A549 (cell line): ENCODE measurements around the gene KCNK16. TPM values are rescaled to one million over a fixed set of nuclear protein-coding genes. Genes with fewer than 3 reads are reported as not detected.
A peak's percentile ranks its signal among the peaks of the same experiment; 100 is the strongest.

Experiments
- ATAC-seq, 2 experiments: fragments of 200-7000 bp in 1 of 2; fragments of >200 bp in 1 of 2; cut with Nextera tagmentation in 1 of 2; cut with Tn5 transposase in 1 of 2; 3 replicates each; pipeline versions ENCODE4 v1.8.0 to v1.9.1; 2018 to 2020; ENCODE audit warnings: mild to moderate bottlenecking in 1 of 2, moderate library complexity in 1 of 2
- CTCF ChIA-PET: fragments of 300-600 bp; sonication (Branson Sonifier 250); formaldehyde crosslinking; extraction: SDS; loops from one replicate; lab custom pipeline; 2021; ENCODE audit warnings: antibody characterized with exemption, inconsistent platforms; lab: Yijun Ruan, JAX
- POLR2A ChIA-PET: fragments of 350-600 bp; formaldehyde crosslinking; extraction: SDS; loops from one replicate; lab custom pipeline; 2021; ENCODE audit warnings: antibody characterized with exemption, inconsistent platforms; lab: Yijun Ruan, JAX
- DNase-seq, 2 experiments: peaks; one replicate each; pipeline versions ENCODE4 v3.0.0 to v3.0.0-alpha.2; 2011 to 2016; ENCODE audit warnings: low read depth in 1 of 2, low spot score in 1 of 2
- FAIRE-seq: peaks from 2 replicates; lab custom pipeline; 2011; peaks lifted over from hg19 to GRCh38; lab: Jason Lieb, UNC
- H3K27ac ChIP-seq, 2 experiments: fragments of >200 bp; sonication (Bioruptor Twin); formaldehyde crosslinking; 3 replicates each; pipeline ENCODE4 v1.5.1; 2016 to 2017
- H3K4me1 ChIP-seq: fragments of >200 bp; sonication (Bioruptor Twin); formaldehyde crosslinking; 3 replicates; pipeline ENCODE4 v1.6.1; 2016
- H3K4me2 ChIP-seq: fragments of >200 bp; sonication (Bioruptor Twin); formaldehyde crosslinking; 3 replicates; pipeline ENCODE4 v1.6.1; 2016
- H3K4me3 ChIP-seq: fragments of >200 bp; sonication (Bioruptor Twin); formaldehyde crosslinking; 3 replicates; pipeline ENCODE4 v1.5.1; 2016
- H3K9me3 ChIP-seq: fragments of >200 bp; sonication (Bioruptor Twin); formaldehyde crosslinking; 3 replicates; pipeline ENCODE4 v1.6.1; 2016
- CBX2 ChIP-seq: fragments of 200-600 bp; sonication (generic); IDR thresholded peaks from 2 replicates; pipeline ENCODE4 v1.6.1; 2016; ENCODE audit warnings: low read depth, mild to moderate bottlenecking, borderline replicate concordance
- EP300 ChIP-seq, 2 experiments: fragments of >200 bp; sonication (Bioruptor Twin); formaldehyde crosslinking; IDR thresholded peaks; 2 replicates in 1 of 2; 3 replicates in 1 of 2; pipeline ENCODE4 v1.6.1; 2016 to 2017
- FOSL2 ChIP-seq, 2 experiments: fragments of 450-650 bp in 1 of 2; fragments of >200 bp in 1 of 2; sonication (Bioruptor Twin) in 1 of 2; formaldehyde crosslinking; IDR thresholded peaks; 2 replicates each; pipeline versions ENCODE4 v1.5.0 to v1.6.1; 2016 to 2020; ENCODE audit warnings: mild to moderate bottlenecking in 1 of 2, moderate library complexity in 1 of 2
- JUN ChIP-seq, 2 experiments: fragments of >200 bp; sonication (Bioruptor Twin); formaldehyde crosslinking; IDR thresholded peaks; 2 replicates in 1 of 2; 3 replicates in 1 of 2; pipeline ENCODE4 v1.6.1; 2016 to 2017
- KDM1A ChIP-seq: fragments of 200-600 bp; sonication (generic); IDR thresholded peaks from 2 replicates; pipeline ENCODE4 v1.6.1; 2016; ENCODE audit warnings: low read depth, mild to moderate bottlenecking
- MAFK ChIP-seq: fragments of 450-650 bp; IDR thresholded peaks from 2 replicates; pipeline ENCODE4 v1.6.1; 2014; ENCODE audit not compliant: partially characterized antibody
- MAX ChIP-seq: IDR thresholded peaks from 2 replicates; pipeline ENCODE4 v1.6.1; 2012
- PBX3 ChIP-seq: IDR thresholded peaks from 2 replicates; pipeline ENCODE4 v1.6.1; 2012
- PHF8 ChIP-seq: fragments of 200-600 bp; sonication (generic); IDR thresholded peaks from 2 replicates; pipeline ENCODE4 v1.6.1; 2016; ENCODE audit warnings: low read depth, mild to moderate bottlenecking, antibody characterized with exemption, moderate library complexity, borderline replicate concordance
- POLR2A ChIP-seq: IDR thresholded peaks from 2 replicates; pipeline ENCODE4 v1.6.1; 2012; ENCODE audit warnings: mild to moderate bottlenecking, low read length
- POLR2AphosphoS2 ChIP-seq: conservative IDR thresholded peaks from 2 replicates; pipeline ENCODE4 v1.6.1; 2012; ENCODE audit warnings: low read length, improper control_type of control experiment, inconsistent platforms
- RAD21 ChIP-seq, 2 experiments: fragments of >200 bp in 1 of 2; sonication (Bioruptor Twin) in 1 of 2; formaldehyde crosslinking in 1 of 2; IDR thresholded peaks in 1 of 2; conservative IDR thresholded peaks in 1 of 2; 2 replicates in 1 of 2; 3 replicates in 1 of 2; pipeline ENCODE4 v1.6.1; 2012 to 2018; ENCODE audit warnings: inconsistent platforms in 1 of 2
- RCOR1 ChIP-seq: fragments of 150-350 bp; IDR thresholded peaks from 2 replicates; pipeline ENCODE4 v1.6.1; 2014; ENCODE audit warnings: antibody characterized with exemption, low read length, low read depth
- REST ChIP-seq: fragments of 200-600 bp; sonication (generic); IDR thresholded peaks from 2 replicates; pipeline ENCODE4 v1.6.1; 2016; ENCODE audit warnings: antibody characterized with exemption, mild to moderate bottlenecking, moderate library complexity
- RNF2 ChIP-seq: fragments of 200-600 bp; sonication (generic); IDR thresholded peaks from 2 replicates; pipeline ENCODE4 v1.6.1; 2016; ENCODE audit warnings: low read depth, mild to moderate bottlenecking, antibody characterized with exemption, moderate library complexity, borderline replicate concordance
- SMC3 ChIP-seq: fragments of >200 bp; sonication (Bioruptor Twin); formaldehyde crosslinking; IDR thresholded peaks from 3 replicates; pipeline ENCODE4 v1.6.1; 2018; ENCODE audit warnings: inconsistent platforms
- TFCP2L1 ChIP-seq: fragments of 250-450 bp; sonication (Bioruptor Pico); IDR thresholded peaks from 2 replicates; pipeline ENCODE4 v1.5.0; 2021; ENCODE audit warnings: mild to moderate bottlenecking
- ZC3H11A ChIP-seq: fragments of 450-650 bp; IDR thresholded peaks from 2 replicates; pipeline ENCODE4 v1.6.1; 2014; ENCODE audit warnings: antibody characterized with exemption, mild to moderate bottlenecking
- ZNF302 ChIP-seq: fragments of 250-450 bp; sonication (Bioruptor Pico); IDR thresholded peaks from 2 replicates; pipeline ENCODE4 v1.9.0; 2021; ENCODE audit warnings: inconsistent platforms, mild to moderate bottlenecking, moderate library complexity
- WGBS: methylation state at CpG from one replicate; pipeline ENCODE4 v1.1.6; 2017; ENCODE audit errors: missing lambda C conversion rate; 5-methylcytosine and 5-hydroxymethylcytosine counted together
- polyA plus RNA-seq, 4 experiments: library from polyadenylated mRNA; depleted of rRNA in 3 of 4; stranded (reverse); fragments of >200 nt; fragmentation: RNase III in 1 of 4; extraction: RNeasy Plus Mini Kit Qiagen cat#74134 plus additional on column Dnase treatment in 1 of 4; gene quantifications; 2 replicates in 3 of 4; 3 replicates in 1 of 4; pipeline ENCODE4 v1.2.3, GENCODE V29; 2011 to 2017
- TF ChIP-seq, protein P1 (sequence below): fragments of >200 bp; sonication (Bioruptor Twin); formaldehyde crosslinking; IDR thresholded peaks from 3 replicates; pipeline ENCODE4 v1.5.1; 2016

Gene KCNK16
- polyA plus RNA-seq, 2 of the 4 experiments (the other 2 are of a cell fraction): not detected

- TF ChIP-seq REST (no peak), POLR2AphosphoS2 (no peak), PHF8 (no peak), RNF2 (no peak), POLR2A (no peak), JUN (IDR thresholded peaks at IDR 0.05) (no peak)
Measured at GRCh38 chr6:39310542-39310941, 12.0 kb downstream of the KCNK16 start (continued).

- ATAC-seq: peak; percentile 83 to 94
- Histone ChIP-seq H3K27ac (no peak overlapping the region), H3K4me1 (no peaks in the 10 kb centered on the region), H3K4me2 (no peak overlapping the region), H3K4me3 (no peak overlapping the region), H3K9me3 (no peaks in the 10 kb centered on the region)
- TF ChIP-seq EP300 (IDR thresholded peaks at IDR 0.05) (no peak), RAD21 (conservative IDR thresholded peaks at IDR 0.05 in 1 of 2, IDR thresholded peaks at IDR 0.05 in 1 of 2) (peak; percentile 83 to 89), SMC3 (peak; percentile 79), MAFK (no peak), JUN (IDR thresholded peaks at IDR 0.05) (no peak)
- TF ChIP-seq, protein P1, sequence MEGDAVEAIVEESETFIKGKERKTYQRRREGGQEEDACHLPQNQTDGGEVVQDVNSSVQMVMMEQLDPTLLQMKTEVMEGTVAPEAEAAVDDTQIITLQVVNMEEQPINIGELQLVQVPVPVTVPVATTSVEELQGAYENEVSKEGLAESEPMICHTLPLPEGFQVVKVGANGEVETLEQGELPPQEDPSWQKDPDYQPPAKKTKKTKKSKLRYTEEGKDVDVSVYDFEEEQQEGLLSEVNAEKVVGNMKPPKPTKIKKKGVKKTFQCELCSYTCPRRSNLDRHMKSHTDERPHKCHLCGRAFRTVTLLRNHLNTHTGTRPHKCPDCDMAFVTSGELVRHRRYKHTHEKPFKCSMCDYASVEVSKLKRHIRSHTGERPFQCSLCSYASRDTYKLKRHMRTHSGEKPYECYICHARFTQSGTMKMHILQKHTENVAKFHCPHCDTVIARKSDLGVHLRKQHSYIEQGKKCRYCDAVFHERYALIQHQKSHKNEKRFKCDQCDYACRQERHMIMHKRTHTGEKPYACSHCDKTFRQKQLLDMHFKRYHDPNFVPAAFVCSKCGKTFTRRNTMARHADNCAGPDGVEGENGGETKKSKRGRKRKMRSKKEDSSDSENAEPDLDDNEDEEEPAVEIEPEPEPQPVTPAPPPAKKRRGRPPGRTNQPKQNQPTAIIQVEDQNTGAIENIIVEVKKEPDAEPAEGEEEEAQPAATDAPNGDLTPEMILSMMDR: peak; percentile 78
- peak; percentile 64 to 74 for DNase-seq
- WGBS: 2% methylated on average over 5 of the region's 7 CpGs
- no peak for FAIRE-seq
- ChIA-PET POLR2A (no interaction called here), CTCF (interaction anchor here (0.6 to 10.0 kb wide), 33 partner anchors 9 to 1252 kb away, joined by 3 to 108 read pairs (median 4); partner anchors contain the start of genes KCNK16 and SAYSD1)
Measured at GRCh38 chr6:39309942-39310531, 12.5 kb downstream of the KCNK16 start.

- Histone ChIP-seq H3K4me2 (no peak overlapping the region), H3K27ac (no peak overlapping the region), H3K9me3 (no peaks in the 10 kb centered on the region), H3K4me3 (no peak overlapping the region), H3K4me1 (0 out of 3 replicates have a peak, but pooled peaks cover 3% of the 10 kb centered on the region)
- CTCF ChIA-PET: interaction anchor here (0.7 to 10.0 kb wide), 8 partner anchors 77 to 436 kb away, joined by 3 to 108 read pairs (median 4); no protein-coding TSS in a partner anchor
- DNase-seq: no peak
- POLR2A ChIA-PET: no interaction called here
- FAIRE-seq: no peak
- WGBS: 11% methylated on average over 3 of the region's 3 CpGs
- no peak for ATAC-seq
- TF ChIP-seq TFCP2L1: no peak
- no peak for TF ChIP-seq MAX
- no peak for TF ChIP-seq ZC3H11A
- TF ChIP-seq CBX2: no peak
- no peak for TF ChIP-seq POLR2A
- TF ChIP-seq RCOR1: no peak
- TF ChIP-seq PHF8: no peak
- TF ChIP-seq, protein P1: no peak
- TF ChIP-seq FOSL2 (IDR thresholded peaks at IDR 0.05): no peak
- TF ChIP-seq FOSL2 (CRISPR knock-in tag; IDR thresholded peaks at IDR 0.05): no peak
- no peak for TF ChIP-seq PBX3
- TF ChIP-seq REST: no peak
- no peak for TF ChIP-seq SMC3
- TF ChIP-seq JUN (IDR thresholded peaks at IDR 0.05): no peak
- no peak for TF ChIP-seq KDM1A
- no peak for TF ChIP-seq ZNF302 (CRISPR knock-in tag)
Measured at GRCh38 chr6:39307462-39307861, 15.0 kb downstream of the KCNK16 start.
